HG02885 (cell line): Measurements from ENCODE around the gene TBX19.
"Not testable (repeated sequence)": the region's sequence is repeated elsewhere in the genome, so short reads cannot be mapped to it uniquely, and the experiment has no call there.

Experiments
- ATAC-seq: cut with Tn5 transposase; IDR thresholded peaks from one replicate; pipeline ENCODE4 v1.9.1; 2021; ENCODE audit warnings: mild to moderate bottlenecking; ENCODE audit not compliant: unreplicated experiment, poor library complexity

Gene TBX19

DNA sequence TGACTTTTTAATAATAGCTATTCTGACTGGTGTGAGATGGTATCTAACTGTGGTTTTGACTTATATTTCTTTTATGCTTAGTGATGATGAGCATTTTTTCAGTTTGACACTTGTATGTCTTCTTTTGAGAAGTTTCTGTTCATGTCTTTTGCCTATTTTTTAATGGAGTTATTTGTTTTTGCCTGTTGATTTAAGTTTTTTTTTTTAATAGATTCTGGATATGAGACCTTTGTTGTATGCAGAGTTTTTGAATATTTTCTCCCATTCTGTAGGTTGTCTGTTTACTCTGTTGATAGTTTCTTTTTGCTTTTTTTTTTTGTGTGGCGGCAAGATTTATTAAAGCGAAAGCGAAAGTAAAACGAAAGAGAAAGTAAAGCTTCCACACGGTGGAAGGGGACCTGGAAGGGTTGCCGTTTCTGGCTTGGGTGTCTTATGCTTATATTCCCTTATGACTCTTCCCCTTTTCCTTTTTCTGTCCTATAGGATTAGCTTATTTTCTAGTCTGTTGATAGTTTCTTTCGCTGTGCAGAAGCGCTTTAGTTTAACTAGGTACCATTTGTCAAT is 67.6 kb downstream of the TBX19 start:
- ATAC-seq: no peak

GRCh38 chr1:168354335-168355269 is 73.9 kb downstream of the TBX19 start:
- not testable (repeated sequence) for ATAC-seq

DNA sequence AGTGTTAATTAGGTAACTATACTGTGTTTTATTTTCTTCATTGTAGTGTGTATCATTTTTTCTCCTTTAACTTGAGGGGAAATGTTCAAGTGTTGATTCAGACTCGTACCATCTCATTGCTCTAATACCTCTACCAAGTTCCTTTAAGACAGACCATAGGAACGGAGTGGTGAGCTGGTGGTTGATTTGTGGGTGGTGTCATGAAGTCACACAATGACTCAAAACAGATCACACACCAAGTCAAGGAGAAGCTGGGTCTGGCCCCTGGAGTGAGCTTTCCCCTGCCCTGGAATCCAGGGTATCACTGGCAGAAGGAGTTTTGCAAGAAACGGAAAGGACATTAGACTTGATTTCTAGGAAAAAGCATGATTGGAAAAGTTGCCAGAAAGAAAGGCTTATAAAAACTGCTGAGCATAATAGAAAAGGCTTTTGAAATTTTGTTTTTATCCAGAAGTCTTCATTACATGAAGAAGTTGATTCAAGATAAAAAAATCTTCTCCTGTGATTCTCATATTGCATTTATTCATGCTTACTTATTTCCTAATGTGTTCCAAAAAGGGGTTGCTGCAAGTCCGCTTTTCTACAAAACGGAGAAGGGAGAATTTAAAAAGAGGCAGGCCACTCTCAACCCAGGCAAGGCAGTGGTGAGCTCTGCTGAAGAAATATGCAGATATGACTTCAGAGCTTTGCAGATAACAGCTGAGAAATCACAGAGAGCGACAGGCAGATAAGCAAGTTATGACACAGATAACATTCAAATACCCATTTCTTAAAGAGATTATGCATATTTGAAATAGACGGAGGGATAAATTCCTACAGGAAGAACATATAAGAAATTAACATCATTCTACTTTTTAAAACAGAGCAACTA is 79.7 kb downstream of the TBX19 start:
- ATAC-seq: no peak

DNA sequence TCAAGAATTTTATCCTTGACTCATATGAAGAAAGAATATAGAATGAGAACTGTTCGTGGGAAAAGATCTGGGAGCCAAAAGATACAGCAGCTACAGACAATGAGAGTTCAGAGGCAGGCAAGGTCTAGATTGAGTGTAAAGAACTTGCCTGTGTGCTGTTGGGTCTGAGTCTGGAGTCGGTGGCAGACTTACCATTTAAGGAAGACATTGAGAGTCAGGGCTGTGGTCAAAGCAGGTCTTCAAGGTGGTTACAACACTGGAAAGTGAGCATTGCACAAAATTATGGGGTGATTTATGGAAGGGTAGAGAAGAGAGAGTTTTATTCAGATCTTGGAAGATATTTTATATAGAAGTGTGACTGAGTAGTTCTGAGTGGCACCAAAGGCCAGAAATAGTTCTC is 80.6 kb downstream of the TBX19 start:
- ATAC-seq: no peak

DNA sequence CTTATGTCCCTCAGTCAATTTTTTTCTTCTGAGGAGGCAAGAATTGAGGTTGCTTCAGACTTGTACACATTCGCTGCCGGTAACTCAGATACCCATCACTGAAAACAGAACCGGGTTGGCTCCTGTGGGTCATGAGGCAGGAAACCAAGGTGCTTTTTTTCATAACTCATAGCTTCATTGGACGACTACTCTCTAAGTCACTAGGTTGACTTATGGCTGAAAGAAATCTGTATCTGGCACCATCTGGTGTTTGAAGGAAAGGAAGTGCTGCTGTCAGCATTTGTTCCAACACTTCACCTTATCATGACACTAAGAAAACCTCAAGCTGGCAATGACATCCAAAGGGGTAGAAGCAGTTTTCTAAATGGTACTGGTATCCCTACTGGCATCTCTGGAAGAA is 82.3 kb downstream of the TBX19 start:
- ATAC-seq: no peak
